ENCODE results near the gene SUGCT.

- TF ChIP-seq POLR2AphosphoS5 (IDR thresholded peaks at IDR 0.05) (no peak), CTCF (IDR thresholded peaks at IDR 0.05) (no peak)
These were observed 574.5 kb downstream of the SUGCT start for GRCh38 chr7:40709062-40709964.
